Progenitor cell of endocrine pancreas (in vitro differentiated cells): Measurements from ENCODE around the gene GPR12. TPM values are rescaled to one million over a fixed set of nuclear protein-coding genes. Genes with fewer than 3 reads are reported as not detected.

Source experiments
- DNase-seq: peaks from one replicate; pipeline ENCODE4 v3.0.0; 2021; ENCODE audit warnings: low spot score; ENCODE audit not compliant: unreplicated experiment
- H3K27ac Mint-ChIP-seq: 2 replicates; pipeline ENCODE4 v1.8.0; 2021; ENCODE audit warnings: mild to moderate bottlenecking, moderate library complexity, mixed read lengths
- H3K27me3 Mint-ChIP-seq: 2 replicates; pipeline ENCODE4 v1.8.0; 2021; ENCODE audit warnings: mixed read lengths
- H3K36me3 Mint-ChIP-seq: 2 replicates; pipeline ENCODE4 v1.8.0; 2022; ENCODE audit warnings: mixed read lengths; ENCODE audit not compliant: insufficient read depth
- H3K4me1 Mint-ChIP-seq: 2 replicates; pipeline ENCODE4 v1.8.0; 2021; ENCODE audit warnings: low read depth, mixed read lengths
- H3K4me3 Mint-ChIP-seq: 2 replicates; pipeline ENCODE4 v1.8.0; 2021; ENCODE audit warnings: low read depth, mild to moderate bottlenecking, moderate library complexity, mixed read lengths
- H3K9me3 Mint-ChIP-seq: 2 replicates; pipeline ENCODE4 v1.8.0; 2021; ENCODE audit warnings: low read depth, mixed read lengths
- total RNA-seq: library from RNA; stranded (reverse); gene quantifications from 2 replicates; pipeline ENCODE4 v1.2.1, GENCODE V29; 2021
- TF ChIP-seq, protein P1 (sequence below): fragments of 200-600 bp; sonication (generic); IDR thresholded peaks from one replicate; pipeline ENCODE4 v1.5.0; 2021; ENCODE audit warnings: antibody characterized with exemption, mild to moderate bottlenecking; ENCODE audit not compliant: unreplicated experiment

GPR12 gene
- total RNA-seq, 1 donor from 2014 or later: not detected

GRCh38 chr13:26756961-26757360, 3.6 kb downstream of the GPR12 start:
- H3K4me1 Mint-ChIP-seq: peaks cover 3% of the 10 kb centered on the region
- H3K27me3 Mint-ChIP-seq: peaks cover 65% of the 10 kb centered on the region
- H3K4me3 Mint-ChIP-seq: no peak overlapping the region
- DNase-seq: no peak
- H3K9me3 Mint-ChIP-seq: no peaks in the 10 kb centered on the region
- no peaks in the 10 kb centered on the region for H3K36me3 Mint-ChIP-seq
- H3K27ac Mint-ChIP-seq: no peak overlapping the region
- TF ChIP-seq, protein P1, sequence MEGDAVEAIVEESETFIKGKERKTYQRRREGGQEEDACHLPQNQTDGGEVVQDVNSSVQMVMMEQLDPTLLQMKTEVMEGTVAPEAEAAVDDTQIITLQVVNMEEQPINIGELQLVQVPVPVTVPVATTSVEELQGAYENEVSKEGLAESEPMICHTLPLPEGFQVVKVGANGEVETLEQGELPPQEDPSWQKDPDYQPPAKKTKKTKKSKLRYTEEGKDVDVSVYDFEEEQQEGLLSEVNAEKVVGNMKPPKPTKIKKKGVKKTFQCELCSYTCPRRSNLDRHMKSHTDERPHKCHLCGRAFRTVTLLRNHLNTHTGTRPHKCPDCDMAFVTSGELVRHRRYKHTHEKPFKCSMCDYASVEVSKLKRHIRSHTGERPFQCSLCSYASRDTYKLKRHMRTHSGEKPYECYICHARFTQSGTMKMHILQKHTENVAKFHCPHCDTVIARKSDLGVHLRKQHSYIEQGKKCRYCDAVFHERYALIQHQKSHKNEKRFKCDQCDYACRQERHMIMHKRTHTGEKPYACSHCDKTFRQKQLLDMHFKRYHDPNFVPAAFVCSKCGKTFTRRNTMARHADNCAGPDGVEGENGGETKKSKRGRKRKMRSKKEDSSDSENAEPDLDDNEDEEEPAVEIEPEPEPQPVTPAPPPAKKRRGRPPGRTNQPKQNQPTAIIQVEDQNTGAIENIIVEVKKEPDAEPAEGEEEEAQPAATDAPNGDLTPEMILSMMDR: no peak

- TF ChIP-seq, protein P1: no peak
- no peak for DNase-seq
- no peaks in the 10 kb centered on the region for H3K36me3 Mint-ChIP-seq
- no peaks in the 10 kb centered on the region for H3K4me1 Mint-ChIP-seq
- no peak overlapping the region for H3K4me3 Mint-ChIP-seq
- no peaks in the 10 kb centered on the region for H3K9me3 Mint-ChIP-seq
- H3K27ac Mint-ChIP-seq: no peak overlapping the region
- peaks cover 44% of the 10 kb centered on the region for H3K27me3 Mint-ChIP-seq
Measured at GRCh38 chr13:26752671-26753070, 7.9 kb downstream of the GPR12 start.

DNA sequence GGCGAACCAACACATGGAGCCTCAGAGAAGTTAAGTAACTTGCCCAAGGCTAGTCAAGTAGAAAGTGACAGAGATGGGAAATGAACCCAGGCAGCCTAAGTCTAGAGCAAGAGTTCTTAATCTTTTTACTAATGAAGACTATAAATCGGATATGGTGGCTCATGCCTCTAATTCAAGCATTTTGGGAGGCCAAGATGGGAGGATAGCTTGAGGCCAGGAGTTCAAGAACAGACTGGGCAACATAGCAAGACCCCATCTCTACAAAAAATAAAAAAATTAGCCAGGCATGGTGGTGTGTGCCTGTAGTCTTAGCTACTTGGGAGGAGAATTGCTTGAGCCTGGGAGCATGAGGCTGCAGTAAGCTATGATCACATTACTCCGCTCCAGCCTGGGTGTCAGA, 10.7 kb downstream of the GPR12 start:
- Mint-ChIP-seq H3K27me3 (peaks cover 40% of the 10 kb centered on the region), H3K4me1 (no peaks in the 10 kb centered on the region)

DNA sequence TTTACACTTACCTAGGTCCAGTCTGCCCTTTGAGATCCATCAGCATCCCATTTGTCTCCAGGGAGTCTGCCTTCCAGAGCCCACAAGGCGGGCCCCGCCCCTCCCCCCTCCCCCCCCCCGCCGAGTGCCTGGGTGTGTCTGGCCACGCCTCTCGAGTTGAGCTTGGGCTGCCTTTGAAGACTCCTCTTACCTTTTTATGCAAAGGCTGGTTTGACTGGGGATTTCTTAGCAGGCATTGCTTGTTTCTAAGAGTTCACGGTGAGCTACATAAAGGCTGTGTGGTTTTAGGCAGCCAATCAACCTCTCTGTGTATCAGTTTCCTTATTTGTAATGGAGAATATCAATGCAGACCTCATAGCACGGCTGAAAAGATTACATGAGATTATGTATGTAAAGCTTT, 11.3 kb downstream of the GPR12 start:
- H3K36me3 Mint-ChIP-seq: no peaks in the 10 kb centered on the region
- TF ChIP-seq, protein P1: no peak
- H3K4me1 Mint-ChIP-seq: no peaks in the 10 kb centered on the region
- H3K27me3 Mint-ChIP-seq: peaks cover 46% of the 10 kb centered on the region
- H3K9me3 Mint-ChIP-seq: no peaks in the 10 kb centered on the region
- H3K27ac Mint-ChIP-seq: no peak overlapping the region
- no peak overlapping the region for H3K4me3 Mint-ChIP-seq
- no peak for DNase-seq

More for the DNA sequence above, 10.7 kb downstream of the GPR12 start:
- Mint-ChIP-seq H3K27ac (no peak overlapping the region), H3K4me3 (no peak overlapping the region), H3K9me3 (no peaks in the 10 kb centered on the region), H3K36me3 (no peaks in the 10 kb centered on the region)
- DNase-seq: no peak
- TF ChIP-seq, protein P1: no peak

- DNase-seq: no peak
- Mint-ChIP-seq H3K4me1 (no peaks in the 10 kb centered on the region), H3K4me3 (no peak overlapping the region), H3K27me3 (peaks cover 57% of the 10 kb centered on the region), H3K27ac (no peak overlapping the region), H3K36me3 (no peaks in the 10 kb centered on the region), H3K9me3 (no peaks in the 10 kb centered on the region)
- TF ChIP-seq, protein P1: no peak
Measured at GRCh38 chr13:26747706-26748105, 12.9 kb downstream of the GPR12 start.
